ENCODE measurements around the gene TIMM10B.

GRCh38 chr11:6520265-6520664 lies 39.0 kb downstream of the TIMM10B start:
- TF ChIP-seq EP300 (IDR thresholded peaks at IDR 0.05) (no peak), CTCF (IDR thresholded peaks at IDR 0.05) (no peak), POLR2A (IDR thresholded peaks at IDR 0.05) (no peak)
